Left renal cortex interstitium (tissue), 4 donors: ENCODE measurements around the gene SP3. TPM values are rescaled to one million over a fixed set of nuclear protein-coding genes. Genes with fewer than 3 reads are reported as not detected.

Experiments used
- DNase-seq, 4 donors: peaks; one replicate each; pipeline ENCODE4 v3.0.0-alpha.2; 2013; ENCODE audit warnings: low read depth in 4 of 4, low spot score in 2 of 4, missing footprints in 1 of 4
- polyA plus RNA-seq, 4 donors: library from polyadenylated mRNA; unstranded; fragments of 120-200 nt; gene quantifications; one replicate each; pipeline ENCODE4 v1.2.1, GENCODE V29; 2013; ENCODE audit not compliant: insufficient read length in 4 of 4

The SP3 gene
- polyA plus RNA-seq, 4 donors, result 103 to 127 (median 110) TPM

DNA sequence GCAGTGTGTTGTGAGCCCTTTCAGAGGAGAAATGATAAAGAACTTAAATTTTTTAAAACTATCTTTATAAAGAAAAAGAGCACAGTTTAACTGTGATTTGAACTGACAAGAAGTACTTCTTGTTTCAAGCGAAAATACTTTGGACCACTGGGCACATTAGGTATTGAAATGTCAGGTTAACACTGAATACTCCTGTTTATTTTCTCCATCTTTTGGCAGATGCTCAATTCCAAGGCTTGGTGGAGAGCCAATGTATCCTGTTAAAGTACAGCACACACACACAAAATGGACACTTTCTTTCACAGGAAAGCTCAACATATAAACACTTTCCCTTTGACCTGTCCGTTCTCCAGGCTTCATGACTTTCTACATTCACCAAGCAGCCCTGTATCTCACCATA is 32.6 kb upstream of the SP3 start:
- no peak for DNase-seq

DNA sequence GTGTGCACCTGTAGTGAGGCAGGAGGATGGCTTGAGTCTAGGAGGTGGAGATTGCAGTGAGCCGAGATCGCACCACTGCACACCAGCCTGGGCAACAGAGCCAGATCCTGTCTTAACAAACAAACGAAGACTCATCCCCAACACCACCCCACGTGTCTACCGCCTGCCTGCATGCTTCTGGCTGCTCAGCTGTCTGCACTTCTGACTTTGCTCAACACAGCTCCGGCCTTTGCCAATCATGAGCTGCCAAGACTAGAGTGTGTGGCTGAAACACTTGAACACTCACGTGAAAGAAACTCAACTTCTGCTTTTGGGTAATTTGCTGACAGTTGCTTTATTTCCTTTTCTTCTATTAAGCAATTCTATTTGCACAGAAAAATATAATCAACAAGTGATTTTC is 32.1 kb upstream of the SP3 start:
- DNase-seq, result no peak

DNA sequence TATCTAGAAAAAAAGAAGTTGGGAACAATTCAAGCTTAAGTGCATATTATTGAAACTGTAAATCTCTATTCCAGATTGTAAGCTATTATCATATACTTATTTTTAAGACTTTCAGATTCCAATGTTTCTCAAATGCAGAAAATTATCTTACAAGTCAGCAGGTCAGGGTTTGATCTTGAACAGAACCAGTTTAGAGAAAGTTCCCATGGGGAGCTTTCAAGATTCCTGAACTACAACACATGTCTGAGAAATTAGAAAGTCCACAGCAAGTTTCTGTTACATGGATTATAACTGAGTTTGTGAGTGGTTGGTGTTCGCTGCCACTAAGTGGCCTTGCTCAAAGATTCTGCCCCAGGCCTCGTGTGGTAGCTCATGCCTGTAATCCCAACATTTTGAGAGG is 31.6 kb upstream of the SP3 start:
- DNase-seq, result no peak

DNA sequence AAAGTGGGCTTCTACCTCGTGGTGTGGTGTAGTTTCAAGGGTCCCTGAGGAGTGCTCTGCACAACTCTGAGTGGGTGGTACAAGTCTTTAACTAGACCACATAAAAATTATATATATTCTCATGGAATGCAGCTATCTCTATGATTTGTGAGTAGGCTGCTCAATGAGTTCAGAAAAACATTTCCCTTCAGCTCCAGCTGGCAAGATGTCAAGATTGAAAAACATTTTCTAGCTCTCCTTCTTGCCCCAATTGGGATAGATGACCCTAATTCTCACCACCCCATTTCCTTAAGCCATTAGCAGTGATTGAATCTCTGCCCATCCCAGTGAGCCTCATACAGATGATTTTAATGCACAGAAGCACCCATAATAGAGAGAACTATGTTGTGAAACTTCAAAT is 28.3 kb upstream of the SP3 start:
- DNase-seq, result no peak

- no peak for DNase-seq
These were observed 26.8 kb upstream of the SP3 start for GRCh38 chr2:173991856-173992588.

GRCh38 chr2:173990970-173991819 is 26.0 kb upstream of the SP3 start:
- no peak for DNase-seq

DNA sequence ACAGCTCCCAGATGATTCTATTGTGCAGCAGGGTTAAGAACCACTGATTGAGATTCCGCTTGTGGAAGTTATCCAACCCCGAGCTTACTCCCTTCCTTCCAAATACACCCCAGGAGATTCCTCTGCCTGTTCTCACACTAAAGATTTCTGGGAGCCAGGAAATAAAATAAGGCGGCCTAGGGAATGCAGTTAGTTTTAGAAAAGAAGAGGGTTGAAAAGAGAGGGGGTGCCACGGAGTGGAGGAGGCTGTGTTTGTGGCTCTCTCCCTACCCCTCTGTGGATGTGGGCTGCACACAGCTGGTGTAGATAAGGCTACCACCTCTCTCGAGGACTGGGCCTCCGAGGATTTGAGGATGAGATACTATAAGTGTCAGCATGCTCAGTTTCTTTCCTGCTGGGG is 25.1 kb upstream of the SP3 start:
- no peak for DNase-seq

GRCh38 chr2:173989884-173990215 is 24.7 kb upstream of the SP3 start:
- no peak for DNase-seq

GRCh38 chr2:173989160-173989883 is 24.1 kb upstream of the SP3 start:
- no peak for DNase-seq

GRCh38 chr2:173986805-173987204 is 21.6 kb upstream of the SP3 start:
- DNase-seq, result no peak

DNA sequence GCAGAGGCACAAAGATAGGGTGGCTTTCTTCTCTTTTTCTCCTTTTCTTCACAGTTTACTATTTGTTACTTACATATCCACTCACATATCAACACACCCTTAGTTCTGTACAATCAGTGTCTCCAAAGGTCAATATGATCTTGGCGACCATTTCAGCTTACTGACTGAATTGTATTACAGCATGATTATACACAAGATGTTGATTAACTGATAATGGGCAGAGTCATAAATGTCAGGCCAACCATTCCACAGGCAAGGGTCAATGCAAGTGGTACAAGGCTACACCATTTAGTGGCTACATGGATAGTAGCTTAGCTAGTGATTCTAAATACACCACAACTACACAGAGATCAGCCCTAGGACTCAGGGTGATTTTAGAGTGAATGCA is 20.4 kb upstream of the SP3 start:
- no peak for DNase-seq

DNA sequence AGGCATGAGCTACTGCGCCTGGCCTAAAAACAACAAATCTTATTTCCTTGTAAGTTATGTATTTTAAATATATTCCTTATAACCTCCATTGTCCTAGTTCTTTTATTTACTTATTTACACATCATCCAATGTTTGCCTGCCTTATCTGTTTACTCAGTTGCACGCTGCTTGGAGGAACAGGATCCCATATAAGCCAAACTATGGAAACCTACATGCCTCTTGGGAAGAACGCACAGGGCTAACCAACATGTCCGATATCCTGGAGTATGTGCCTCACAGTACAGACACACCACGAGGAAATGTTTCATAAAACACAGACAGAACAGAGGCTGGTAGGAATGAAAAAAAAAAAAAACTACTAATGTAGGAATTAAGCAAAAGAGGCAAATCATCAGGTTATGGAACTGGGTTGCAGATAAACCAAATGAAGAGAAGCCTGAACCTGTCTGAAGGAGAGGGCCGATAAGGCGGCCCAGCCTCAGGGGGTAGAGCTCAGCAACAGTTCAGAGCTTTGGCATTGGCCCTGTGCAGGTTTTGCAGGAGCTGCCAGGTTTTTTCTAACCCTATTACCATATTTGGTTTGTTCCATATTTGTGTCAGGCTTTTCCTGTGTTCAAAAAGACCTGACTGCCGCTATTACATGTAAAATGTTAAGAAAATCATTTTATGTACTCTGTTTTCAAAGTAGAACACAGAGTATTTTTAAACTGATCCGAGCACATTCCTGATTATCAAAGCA is 19.9 kb upstream of the SP3 start:
- DNase-seq, result no peak

GRCh38 chr2:173983391-173983871 is 18.3 kb upstream of the SP3 start:
- no peak for DNase-seq

DNA sequence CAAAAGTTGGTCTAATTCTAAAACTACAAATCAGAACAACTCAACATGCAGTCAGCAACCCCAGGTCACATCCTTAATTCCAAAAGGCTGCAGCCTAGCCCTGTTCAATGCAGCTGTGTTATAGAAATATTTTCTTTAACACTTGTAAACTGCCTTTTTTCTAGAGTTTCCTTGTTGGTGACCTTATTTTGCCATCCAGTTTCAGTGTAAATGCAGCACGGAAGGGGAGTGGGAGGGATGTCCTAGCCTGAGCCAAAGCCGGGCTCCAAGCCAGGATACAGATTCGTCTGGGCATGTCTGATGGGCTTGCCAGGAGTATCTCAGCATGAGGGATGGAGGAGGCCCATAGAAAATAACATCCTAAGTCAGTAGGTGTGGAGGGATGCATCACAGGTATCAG is 17.7 kb upstream of the SP3 start:
- DNase-seq, result no peak

GRCh38 chr2:173982182-173982714 is 17.1 kb upstream of the SP3 start:
- DNase-seq, result no peak

DNA sequence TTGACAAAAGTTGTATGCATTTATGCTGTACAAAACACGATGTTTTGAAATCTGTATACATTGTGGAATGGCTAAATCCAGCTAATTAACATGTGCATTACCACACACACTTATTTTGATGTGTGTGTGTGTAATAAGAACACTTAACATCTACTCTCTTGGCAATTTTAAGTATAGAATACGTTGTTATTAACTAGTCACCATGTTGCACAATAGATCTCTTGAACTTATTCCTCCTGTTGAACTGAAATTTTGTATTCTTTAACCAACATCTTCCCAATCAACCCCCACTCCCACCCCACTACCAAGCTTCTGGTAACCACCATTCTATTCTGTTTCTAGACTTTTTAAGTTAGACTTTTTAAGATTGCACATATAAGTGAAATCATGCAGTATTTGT is 16.3 kb upstream of the SP3 start:
- no peak for DNase-seq

GRCh38 chr2:173979751-173980351 is 14.7 kb upstream of the SP3 start:
- DNase-seq, result no peak

GRCh38 chr2:173978447-173978846 is 13.3 kb upstream of the SP3 start:
- DNase-seq, result no peak

DNA sequence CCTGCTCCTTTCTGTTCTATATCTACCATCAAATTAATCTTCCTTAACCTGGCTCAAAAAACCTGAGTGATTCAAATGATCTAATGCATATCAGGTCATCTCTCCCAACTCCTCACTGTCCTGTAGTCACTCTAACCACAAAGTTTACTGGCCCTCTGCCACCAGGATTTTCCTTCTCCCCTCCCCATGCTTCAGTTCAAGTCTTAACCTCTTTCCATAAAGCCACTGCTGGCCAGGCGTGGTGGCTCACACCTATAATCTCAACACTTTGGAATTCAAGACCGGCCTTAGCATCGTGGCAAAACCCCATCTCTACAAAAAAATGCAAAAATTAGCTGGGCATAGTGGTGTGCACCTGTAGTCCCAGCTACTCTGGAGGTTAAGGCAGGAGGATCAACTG is 7.5 kb upstream of the SP3 start:
- no peak for DNase-seq

DNA sequence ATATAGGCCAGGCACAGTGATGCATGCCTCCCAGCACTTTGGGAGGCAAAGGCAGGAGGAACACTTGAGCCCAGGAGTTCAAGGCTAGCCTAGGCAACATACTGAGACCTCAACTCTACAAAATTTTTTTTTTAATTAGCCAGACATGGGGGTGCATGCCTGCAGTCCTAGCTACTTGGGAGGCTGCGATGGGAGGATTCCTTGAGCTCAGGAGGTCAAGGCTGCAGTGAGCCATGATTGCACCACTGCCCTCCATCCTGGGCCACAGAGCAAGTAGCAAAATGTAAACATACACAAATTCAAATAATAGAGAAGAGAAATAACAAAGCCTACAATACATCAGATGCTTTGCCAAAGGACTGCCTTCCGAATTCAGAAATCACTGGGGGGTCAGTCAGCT is 7.0 kb upstream of the SP3 start:
- DNase-seq, result no peak
